Measurements from ENCODE around the gene OR8K3.

OR8K3 gene

DNA sequence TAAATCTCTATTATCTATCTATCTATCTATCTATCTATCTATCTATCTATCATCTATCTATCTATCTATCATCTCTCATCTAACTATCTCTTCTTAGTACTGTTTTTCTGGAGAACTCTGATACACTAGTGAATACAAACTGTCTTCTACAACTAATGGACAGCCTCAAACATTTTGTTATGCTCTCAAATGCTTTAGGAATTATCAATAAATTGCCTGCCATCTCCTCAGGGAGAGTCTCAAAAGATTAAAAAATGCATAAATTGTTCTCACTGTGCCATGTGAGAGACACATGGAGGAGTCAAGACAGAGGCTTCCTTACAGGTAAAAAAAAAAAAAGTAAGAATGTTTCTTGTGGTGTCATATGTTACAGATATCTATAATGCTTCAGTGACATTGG lies at the start of gene OR8K3:
OR8K3 (plus strand) TSS at position 301 of the 400 bp plus-strand sequence. CDS start 3,163 bp downstream, outside the sequence.
- no peak for DNase-seq

DNA sequence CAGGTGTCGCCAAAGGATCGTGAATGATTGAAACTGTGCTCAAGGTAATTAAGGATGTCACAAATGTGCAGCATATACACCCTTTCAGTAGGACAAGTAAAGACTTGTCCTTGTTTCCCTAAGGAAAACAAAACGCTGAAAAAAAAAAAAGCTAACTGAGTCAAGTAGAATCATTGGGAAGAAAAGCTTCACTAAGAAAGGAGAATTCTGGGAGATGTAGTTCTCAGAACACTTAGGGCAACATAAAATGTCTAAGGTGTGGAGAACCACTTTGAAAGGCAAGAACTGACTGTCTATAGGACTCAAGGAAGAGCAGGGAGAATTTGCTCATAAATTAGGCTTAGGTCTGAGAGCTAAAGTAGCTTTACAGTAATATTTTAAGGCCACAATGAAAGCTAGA lies 43.9 kb upstream of the OR8K3 start:
- peak; percentile 64 for DNase-seq

DNA sequence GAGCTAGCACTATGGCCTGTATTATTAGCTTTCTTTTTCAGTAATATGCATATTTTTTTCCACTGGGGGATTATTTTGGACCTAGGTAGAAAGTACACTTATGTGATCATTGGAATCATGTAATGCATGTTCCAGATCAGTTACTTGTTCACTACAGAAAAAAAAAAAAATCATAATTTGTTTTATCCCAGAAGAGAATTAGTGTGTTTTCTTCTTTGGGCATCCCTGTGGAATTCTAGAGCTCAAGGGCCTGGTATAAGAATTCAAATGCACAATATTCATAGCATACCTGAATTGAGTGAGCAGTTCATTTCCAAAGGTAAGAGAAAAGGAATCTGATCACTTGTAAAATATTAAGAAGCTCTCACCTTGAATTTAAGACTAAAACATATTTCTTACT lies 41.1 kb upstream of the OR8K3 start, which contains the start of gene OR5T1:
OR5T1 (plus strand) TSS at position 301 of the 400 bp plus-strand sequence. CDS start 1,485 bp downstream, outside the sequence.
- no peak for DNase-seq

DNA sequence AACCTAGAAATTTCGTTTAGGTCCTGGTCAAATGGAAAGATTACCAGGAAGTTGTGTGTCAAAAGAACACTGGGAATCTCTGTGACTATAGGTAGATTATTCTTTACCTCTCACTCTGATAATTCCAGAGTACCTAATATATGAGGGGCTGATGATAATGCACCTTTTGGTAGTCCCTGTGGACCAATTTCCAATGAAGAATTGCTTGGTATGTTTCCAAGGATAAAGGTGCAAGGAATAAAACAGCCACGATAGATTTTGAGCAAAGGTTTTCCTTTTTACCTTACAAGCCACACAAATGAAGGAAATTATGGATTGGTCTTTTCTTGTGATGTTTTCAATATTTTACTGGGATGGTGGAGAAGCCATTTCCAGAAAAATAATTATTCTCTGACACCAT lies 22.8 kb upstream of the OR8K3 start, which contains the start of gene OR8H1:
OR8H1 (minus strand) TSS at position 101 of the 400 bp plus-strand sequence. CDS start 1,192 bp downstream, outside the sequence.
- DNase-seq: no peak

GRCh38 chr11:56296898-56297297 lies 18.0 kb upstream of the OR8K3 start:
- peak; percentile 34 for DNase-seq

- DNase-seq: no peak
Observed at GRCh38 chr11:56307836-56308235, 7.1 kb upstream of the OR8K3 start.

GRCh38 chr11:56331861-56332491 lies 17.0 kb downstream of the OR8K3 start:
- DNase-seq: no peak

DNA sequence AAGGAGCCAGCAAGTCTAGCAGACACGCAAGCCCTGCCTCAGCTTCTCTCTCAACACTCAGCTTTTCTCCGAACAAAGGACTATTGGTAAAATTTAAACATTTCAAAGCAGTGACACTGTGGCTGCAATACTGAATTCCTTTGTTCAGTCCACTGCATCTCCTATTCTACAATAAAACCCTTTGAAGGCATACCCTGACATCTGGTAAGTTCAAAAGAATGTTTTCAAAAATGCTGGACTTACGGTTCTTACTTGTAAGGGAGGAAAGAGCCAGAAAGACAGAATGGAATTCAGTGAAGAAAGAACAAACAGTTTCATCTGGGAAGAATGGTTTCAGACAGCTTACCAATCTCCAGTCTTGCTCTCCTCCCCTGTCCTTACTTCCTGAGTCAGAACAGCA lies 18.2 kb downstream of the OR8K3 start:
- DNase-seq: no peak

- DNase-seq: no peak
Observed at GRCh38 chr11:56340289-56340688, 25.3 kb downstream of the OR8K3 start.

GRCh38 chr11:56345739-56346138 lies 30.8 kb downstream of the OR8K3 start, which contains the start of gene OR8K1:
OR8K1 (plus strand) TSS chr11:56346039; CDS start chr11:56346039, 0 bp downstream.
- DNase-seq: no peak

DNA sequence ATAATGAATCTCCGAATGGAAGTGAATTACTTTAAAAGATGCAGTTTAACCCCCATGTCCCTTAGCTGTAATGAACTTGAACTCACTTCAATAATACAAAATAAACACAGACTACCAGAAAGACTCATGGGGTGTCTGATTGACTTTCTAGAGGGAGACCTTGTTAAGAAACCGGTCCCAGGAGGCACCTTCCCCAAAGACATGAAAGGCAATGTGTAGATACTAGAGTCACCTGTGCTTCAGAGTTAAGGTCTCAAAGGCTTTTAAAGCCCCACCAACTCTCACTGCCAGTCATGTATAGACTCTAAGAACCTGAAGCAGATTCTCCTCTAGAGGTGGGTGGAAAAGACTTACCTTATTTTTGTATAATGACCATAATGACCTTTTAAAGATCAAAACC lies 39.0 kb downstream of the OR8K3 start, which contains the start of gene OR8J1:
OR8J1 (plus strand) TSS at position 301 of the 400 bp plus-strand sequence. CDS start 5,956 bp downstream, outside the sequence.
- DNase-seq: no peak
